SK-N-SH treated with all-trans-retinoic acid at 6 μM for 48 hours (cell line): Measurements from ENCODE around the gene NRL.
A peak's percentile ranks its signal among the peaks of the same experiment; 100 is the strongest.

Source experiments
- ATAC-seq: fragments of 200-7000 bp; cut with Tn5 transposase; 3 replicates; pipeline ENCODE4 v1.9.1; 2020; ENCODE audit warnings: mild to moderate bottlenecking, moderate library complexity
- ARNTL ChIP-seq: fragments of 450-650 bp; formaldehyde crosslinking; IDR thresholded peaks from 2 replicates; pipeline ENCODE4 v1.5.0; 2020; ENCODE audit warnings: low read depth, mild to moderate bottlenecking, moderate library complexity, borderline replicate concordance
- BACH2 ChIP-seq: fragments of 250-450 bp; sonication (Bioruptor Pico); IDR thresholded peaks from 2 replicates; pipeline ENCODE4 v1.9.0; 2021; ENCODE audit warnings: mild to moderate bottlenecking, borderline replicate concordance
- CSDC2 ChIP-seq: fragments of 250-450 bp; sonication (Bioruptor Pico); IDR thresholded peaks from 2 replicates; pipeline ENCODE4 v1.5.0; 2020; ENCODE audit warnings: mild to moderate bottlenecking, moderate library complexity
- ESRRG ChIP-seq: fragments of 250-450 bp; sonication (Bioruptor Pico); IDR thresholded peaks from 2 replicates; pipeline ENCODE4 v1.6.1; 2021; ENCODE audit warnings: mild to moderate bottlenecking
- GLIS3 ChIP-seq: fragments of 250-450 bp; sonication (Bioruptor Pico); IDR thresholded peaks from 2 replicates; pipeline ENCODE4 v1.5.0; 2020; ENCODE audit warnings: mild to moderate bottlenecking, moderate library complexity
- ISL1 ChIP-seq: fragments of 250-450 bp; sonication (Bioruptor Pico); IDR thresholded peaks from 2 replicates; pipeline ENCODE4 v2.1.2; 2022; ENCODE audit warnings: mild to moderate bottlenecking, moderate library complexity
- OSR1 ChIP-seq: fragments of 250-450 bp; sonication (Bioruptor Pico); IDR thresholded peaks from 2 replicates; pipeline ENCODE4 v1.8.0; 2022; ENCODE audit warnings: moderate library complexity, mild to moderate bottlenecking, inconsistent platforms
- PPARA ChIP-seq: fragments of 250-450 bp; sonication (Bioruptor Pico); IDR thresholded peaks from 2 replicates; pipeline ENCODE4 v1.5.0; 2020; ENCODE audit warnings: mild to moderate bottlenecking, borderline replicate concordance
- RARB ChIP-seq: fragments of 250-450 bp; sonication (Bioruptor Pico); IDR thresholded peaks from 2 replicates; pipeline ENCODE4 v1.8.0; 2021; ENCODE audit warnings: mild to moderate bottlenecking, moderate library complexity
- SNAI2 ChIP-seq: fragments of 250-450 bp; sonication (Bioruptor Pico); IDR thresholded peaks from 2 replicates; pipeline ENCODE4 v1.5.0; 2020; ENCODE audit warnings: mild to moderate bottlenecking, moderate library complexity
- ZC3H10 ChIP-seq: fragments of 250-450 bp; sonication (Bioruptor Pico); IDR thresholded peaks from 2 replicates; pipeline ENCODE4 v1.5.1; 2021; ENCODE audit warnings: mild to moderate bottlenecking, moderate library complexity
- ZFP3 ChIP-seq: fragments of 250-450 bp; sonication (Bioruptor Pico); IDR thresholded peaks from 2 replicates; pipeline ENCODE4 v1.5.0; 2020; ENCODE audit warnings: mild to moderate bottlenecking, moderate library complexity
- ZFP30 ChIP-seq: fragments of 450-650 bp; formaldehyde crosslinking; IDR thresholded peaks from 2 replicates; pipeline ENCODE4 v1.5.0; 2022; ENCODE audit warnings: mild to moderate bottlenecking, moderate library complexity
- ZNF565 ChIP-seq: fragments of 450-650 bp; formaldehyde crosslinking; conservative IDR thresholded peaks from 2 replicates; pipeline ENCODE4 v1.5.0; 2020; ENCODE audit warnings: low read depth, mild to moderate bottlenecking, moderate library complexity
- ZNF70 ChIP-seq: fragments of 450-650 bp; formaldehyde crosslinking; IDR thresholded peaks from 2 replicates; pipeline ENCODE4 v1.5.0; 2020; ENCODE audit warnings: mild to moderate bottlenecking, moderate library complexity
- ZNF8 ChIP-seq: fragments of 450-650 bp; formaldehyde crosslinking; IDR thresholded peaks from 2 replicates; pipeline ENCODE4 v1.5.0; 2020; ENCODE audit warnings: mild to moderate bottlenecking, moderate library complexity
- TF ChIP-seq, protein P1 (sequence below): fragments of 250-450 bp; sonication (Bioruptor Pico); IDR thresholded peaks from 2 replicates; pipeline ENCODE4 v1.5.1; 2020; ENCODE audit warnings: low read depth, mild to moderate bottlenecking, moderate library complexity
- TF ChIP-seq, protein P2 (sequence below): fragments of 250-450 bp; sonication (Bioruptor Pico); IDR thresholded peaks from 2 replicates; pipeline ENCODE4 v1.5.1; 2021; ENCODE audit warnings: mild to moderate bottlenecking, moderate library complexity
- TF ChIP-seq, protein P3 (sequence below): fragments of 250-450 bp; sonication (Bioruptor Pico); IDR thresholded peaks from 2 replicates; pipeline ENCODE4 v1.8.0; 2021; ENCODE audit warnings: low read depth, mild to moderate bottlenecking, moderate library complexity, borderline replicate concordance
- TF ChIP-seq, protein P4 (sequence below): fragments of 250-450 bp; sonication (Bioruptor Pico); IDR thresholded peaks from 2 replicates; pipeline ENCODE4 v1.5.0; 2020; ENCODE audit warnings: mild to moderate bottlenecking, moderate library complexity

Gene NRL

DNA sequence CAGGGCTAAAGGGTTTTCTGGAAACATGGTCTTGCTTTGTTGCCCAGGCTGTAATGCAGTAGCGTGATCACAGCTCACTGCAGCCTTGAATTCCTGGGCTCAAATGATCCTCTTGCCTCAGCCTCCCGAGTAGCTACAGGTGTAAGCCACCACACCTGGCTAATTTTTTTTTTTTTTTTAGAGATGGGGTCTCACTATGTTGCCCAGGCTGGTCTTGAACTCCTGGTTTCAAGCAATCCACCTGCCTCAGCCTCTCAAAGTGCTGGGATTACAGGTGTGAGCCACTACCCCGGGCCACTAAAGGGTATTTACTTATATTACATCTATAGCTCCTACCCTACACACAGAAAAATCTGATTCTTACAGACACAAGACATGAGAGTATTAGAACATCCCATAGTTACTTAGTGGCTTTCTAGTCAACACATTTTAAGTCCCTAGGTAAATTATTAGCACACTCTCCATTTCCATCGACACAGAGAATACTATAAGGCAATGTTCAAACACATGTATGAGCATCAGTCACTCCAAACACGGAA is 6.3 kb downstream of the NRL start:
- TF ChIP-seq GLIS3 (CRISPR knock-in tag) (no peak), OSR1 (CRISPR knock-in tag) (no peak), ZNF70 (CRISPR knock-in tag) (no peak), ISL1 (CRISPR knock-in tag) (no peak), ZFP30 (no peak), ARNTL (CRISPR knock-in tag) (no peak), CSDC2 (no peak), ESRRG (CRISPR knock-in tag) (no peak), RARB (no peak), ZFP3 (no peak), BACH2 (CRISPR knock-in tag) (no peak), ZNF8 (CRISPR knock-in tag) (no peak), SNAI2 (CRISPR knock-in tag) (no peak), PPARA (CRISPR knock-in tag) (no peak), ZC3H10 (CRISPR knock-in tag) (no peak)
- TF ChIP-seq, protein P1, sequence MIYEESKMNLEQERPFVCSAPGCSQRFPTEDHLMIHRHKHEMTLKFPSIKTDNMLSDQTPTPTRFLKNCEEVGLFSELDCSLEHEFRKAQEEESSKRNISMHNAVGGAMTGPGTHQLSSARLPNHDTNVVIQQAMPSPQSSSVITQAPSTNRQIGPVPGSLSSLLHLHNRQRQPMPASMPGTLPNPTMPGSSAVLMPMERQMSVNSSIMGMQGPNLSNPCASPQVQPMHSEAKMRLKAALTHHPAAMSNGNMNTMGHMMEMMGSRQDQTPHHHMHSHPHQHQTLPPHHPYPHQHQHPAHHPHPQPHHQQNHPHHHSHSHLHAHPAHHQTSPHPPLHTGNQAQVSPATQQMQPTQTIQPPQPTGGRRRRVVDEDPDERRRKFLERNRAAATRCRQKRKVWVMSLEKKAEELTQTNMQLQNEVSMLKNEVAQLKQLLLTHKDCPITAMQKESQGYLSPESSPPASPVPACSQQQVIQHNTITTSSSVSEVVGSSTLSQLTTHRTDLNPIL (CRISPR knock-in tag): no peak
- TF ChIP-seq, protein P2, sequence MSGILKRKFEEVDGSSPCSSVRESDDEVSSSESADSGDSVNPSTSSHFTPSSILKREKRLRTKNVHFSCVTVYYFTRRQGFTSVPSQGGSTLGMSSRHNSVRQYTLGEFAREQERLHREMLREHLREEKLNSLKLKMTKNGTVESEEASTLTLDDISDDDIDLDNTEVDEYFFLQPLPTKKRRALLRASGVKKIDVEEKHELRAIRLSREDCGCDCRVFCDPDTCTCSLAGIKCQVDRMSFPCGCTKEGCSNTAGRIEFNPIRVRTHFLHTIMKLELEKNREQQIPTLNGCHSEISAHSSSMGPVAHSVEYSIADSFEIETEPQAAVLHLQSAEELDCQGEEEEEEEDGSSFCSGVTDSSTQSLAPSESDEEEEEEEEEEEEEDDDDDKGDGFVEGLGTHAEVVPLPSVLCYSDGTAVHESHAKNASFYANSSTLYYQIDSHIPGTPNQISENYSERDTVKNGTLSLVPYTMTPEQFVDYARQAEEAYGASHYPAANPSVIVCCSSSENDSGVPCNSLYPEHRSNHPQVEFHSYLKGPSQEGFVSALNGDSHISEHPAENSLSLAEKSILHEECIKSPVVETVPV (CRISPR knock-in tag): no peak
- TF ChIP-seq, protein P3, sequence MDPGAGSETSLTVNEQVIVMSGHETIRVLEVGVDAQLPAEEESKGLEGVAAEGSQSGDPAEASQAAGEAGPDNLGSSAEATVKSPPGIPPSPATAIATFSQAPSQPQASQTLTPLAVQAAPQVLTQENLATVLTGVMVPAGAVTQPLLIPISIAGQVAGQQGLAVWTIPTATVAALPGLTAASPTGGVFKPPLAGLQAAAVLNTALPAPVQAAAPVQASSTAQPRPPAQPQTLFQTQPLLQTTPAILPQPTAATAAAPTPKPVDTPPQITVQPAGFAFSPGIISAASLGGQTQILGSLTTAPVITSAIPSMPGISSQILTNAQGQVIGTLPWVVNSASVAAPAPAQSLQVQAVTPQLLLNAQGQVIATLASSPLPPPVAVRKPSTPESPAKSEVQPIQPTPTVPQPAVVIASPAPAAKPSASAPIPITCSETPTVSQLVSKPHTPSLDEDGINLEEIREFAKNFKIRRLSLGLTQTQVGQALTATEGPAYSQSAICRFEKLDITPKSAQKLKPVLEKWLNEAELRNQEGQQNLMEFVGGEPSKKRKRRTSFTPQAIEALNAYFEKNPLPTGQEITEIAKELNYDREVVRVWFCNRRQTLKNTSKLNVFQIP (CRISPR knock-in tag): no peak
- TF ChIP-seq, protein P4, sequence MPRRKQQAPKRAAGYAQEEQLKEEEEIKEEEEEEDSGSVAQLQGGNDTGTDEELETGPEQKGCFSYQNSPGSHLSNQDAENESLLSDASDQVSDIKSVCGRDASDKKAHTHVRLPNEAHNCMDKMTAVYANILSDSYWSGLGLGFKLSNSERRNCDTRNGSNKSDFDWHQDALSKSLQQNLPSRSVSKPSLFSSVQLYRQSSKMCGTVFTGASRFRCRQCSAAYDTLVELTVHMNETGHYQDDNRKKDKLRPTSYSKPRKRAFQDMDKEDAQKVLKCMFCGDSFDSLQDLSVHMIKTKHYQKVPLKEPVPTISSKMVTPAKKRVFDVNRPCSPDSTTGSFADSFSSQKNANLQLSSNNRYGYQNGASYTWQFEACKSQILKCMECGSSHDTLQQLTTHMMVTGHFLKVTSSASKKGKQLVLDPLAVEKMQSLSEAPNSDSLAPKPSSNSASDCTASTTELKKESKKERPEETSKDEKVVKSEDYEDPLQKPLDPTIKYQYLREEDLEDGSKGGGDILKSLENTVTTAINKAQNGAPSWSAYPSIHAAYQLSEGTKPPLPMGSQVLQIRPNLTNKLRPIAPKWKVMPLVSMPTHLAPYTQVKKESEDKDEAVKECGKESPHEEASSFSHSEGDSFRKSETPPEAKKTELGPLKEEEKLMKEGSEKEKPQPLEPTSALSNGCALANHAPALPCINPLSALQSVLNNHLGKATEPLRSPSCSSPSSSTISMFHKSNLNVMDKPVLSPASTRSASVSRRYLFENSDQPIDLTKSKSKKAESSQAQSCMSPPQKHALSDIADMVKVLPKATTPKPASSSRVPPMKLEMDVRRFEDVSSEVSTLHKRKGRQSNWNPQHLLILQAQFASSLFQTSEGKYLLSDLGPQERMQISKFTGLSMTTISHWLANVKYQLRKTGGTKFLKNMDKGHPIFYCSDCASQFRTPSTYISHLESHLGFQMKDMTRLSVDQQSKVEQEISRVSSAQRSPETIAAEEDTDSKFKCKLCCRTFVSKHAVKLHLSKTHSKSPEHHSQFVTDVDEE (CRISPR knock-in tag): no peak
- ATAC-seq: peak; percentile 51; the same call in 2 of the 3 replicates

DNA sequence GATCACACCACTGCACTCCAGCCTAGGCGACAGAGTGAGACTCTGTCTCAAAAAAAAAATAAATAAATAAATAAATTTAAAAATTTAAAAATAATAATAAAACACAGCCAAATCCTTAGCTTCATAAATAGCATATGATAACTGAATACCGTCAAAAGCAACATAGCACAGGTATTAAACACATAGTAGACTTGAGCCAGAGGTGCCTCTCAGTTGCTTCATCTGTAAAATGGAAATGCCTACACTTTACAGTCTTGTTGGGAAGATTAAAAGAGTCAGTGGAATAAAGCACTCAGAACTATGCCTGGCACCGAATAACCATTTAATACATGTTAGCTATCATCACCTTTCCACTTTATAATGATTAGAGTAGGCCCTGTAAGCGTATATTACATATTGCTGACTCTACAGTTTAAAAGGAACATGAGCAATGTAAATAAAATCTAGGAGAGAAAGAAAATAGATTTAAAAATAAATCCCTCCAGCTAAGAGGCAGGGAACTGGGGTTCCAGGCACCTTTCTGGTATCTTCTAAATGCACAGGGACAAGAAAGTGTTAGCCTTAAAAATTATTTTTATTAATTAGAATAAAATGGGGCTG is 8.0 kb downstream of the NRL start:
- no peak for ATAC-seq
- TF ChIP-seq CSDC2 (no peak), ARNTL (CRISPR knock-in tag) (no peak), ESRRG (CRISPR knock-in tag) (no peak), RARB (no peak), BACH2 (CRISPR knock-in tag) (no peak), ISL1 (CRISPR knock-in tag) (no peak), ZNF70 (CRISPR knock-in tag) (no peak), OSR1 (CRISPR knock-in tag) (no peak), ZFP30 (no peak), ZNF8 (CRISPR knock-in tag) (no peak), SNAI2 (CRISPR knock-in tag) (no peak), GLIS3 (CRISPR knock-in tag) (no peak), PPARA (CRISPR knock-in tag) (no peak), ZC3H10 (CRISPR knock-in tag) (no peak), ZNF565 (CRISPR knock-in tag) (no peak)
- TF ChIP-seq, protein P1 (CRISPR knock-in tag): no peak
- TF ChIP-seq, protein P2 (CRISPR knock-in tag): no peak
- TF ChIP-seq, protein P4 (CRISPR knock-in tag): no peak
- TF ChIP-seq, protein P3 (CRISPR knock-in tag): no peak
